Measurements from ENCODE around the gene EXTL1. TPM values are rescaled to one million over a fixed set of nuclear protein-coding genes. Genes with fewer than 3 reads are reported as not detected.

EXTL1 gene
- total and polyA plus RNA-seq, 3 donors from 2014 or later, result 1.3 to 2.8 (median 1.3) TPM

GRCh38 chr1:26022404-26022779 lies 817 bp downstream of the EXTL1 start:
- H3K4me1 ChIP-seq, result peaks cover 43% of the 10 kb centered on the region
- H3K9me3 ChIP-seq, result no peaks in the 10 kb centered on the region
- DNase-seq, result no peak
- intact Hi-C loops (cut with DNase I; ENCODE audit: low total_unique reads), result no loop called here
- WGBS, 2 donors, result 62 to 68% methylated on average over 8 of the region's 8 CpGs
- no peak overlapping the region for H3K4me3 ChIP-seq
- H3K27ac ChIP-seq, result no peak overlapping the region
- TF ChIP-seq CTCF (IDR thresholded peaks at IDR 0.05) (no peak), POLR2A (IDR thresholded peaks at IDR 0.05) (no peak)
- H3K27me3 ChIP-seq, result no peaks in the 10 kb centered on the region
- H3K36me3 ChIP-seq (ENCODE audit: low read depth, missing control alignments), result no peaks in the 10 kb centered on the region

GRCh38 chr1:26023009-26023408 lies 1.4 kb downstream of the EXTL1 start:
- no peak for DNase-seq
- no peaks in the 10 kb centered on the region for H3K27me3 ChIP-seq
- intact Hi-C loops (cut with DNase I; ENCODE audit: low total_unique reads), result no loop called here
- peaks cover 38% of the 10 kb centered on the region for H3K4me1 ChIP-seq
- H3K36me3 ChIP-seq (ENCODE audit: low read depth, missing control alignments), result no peaks in the 10 kb centered on the region
- 82 to 89% methylated on average over 6 to 13 of the region's 13 CpGs for WGBS, 2 donors
- H3K9me3 ChIP-seq, result no peaks in the 10 kb centered on the region
- TF ChIP-seq CTCF (IDR thresholded peaks at IDR 0.05), result no peak
- TF ChIP-seq POLR2A (IDR thresholded peaks at IDR 0.05), result no peak
- no peak overlapping the region for H3K27ac ChIP-seq
- H3K4me3 ChIP-seq, result no peak overlapping the region

DNA sequence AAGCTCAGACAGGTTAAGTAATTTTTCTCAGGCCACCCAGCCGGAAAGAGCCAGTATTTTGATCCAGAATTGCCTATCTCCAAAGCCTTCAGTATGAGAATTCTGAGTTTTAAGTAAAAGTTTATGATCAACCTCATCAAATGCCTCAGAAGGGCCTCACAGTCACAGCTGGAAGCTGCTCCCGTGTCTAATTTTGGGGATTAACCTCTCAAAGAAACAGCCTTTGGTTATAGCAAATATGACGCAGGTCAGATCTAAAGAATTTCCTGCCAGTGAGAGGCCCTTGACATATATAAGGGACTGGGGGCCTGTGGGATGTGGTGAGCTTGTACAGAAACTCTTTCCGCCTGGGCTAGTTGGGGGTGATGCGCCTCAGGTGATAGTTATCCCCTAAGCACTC lies 2.3 kb downstream of the EXTL1 start:
- no peaks in the 10 kb centered on the region for H3K36me3 ChIP-seq (ENCODE audit: low read depth, missing control alignments)
- peaks cover 32% of the 10 kb centered on the region for H3K4me1 ChIP-seq
- WGBS, 2 donors, result 88 to 90% methylated on average over 5 of the region's 5 CpGs
- H3K4me3 ChIP-seq, result no peak overlapping the region
- TF ChIP-seq POLR2A (IDR thresholded peaks at IDR 0.05) (no peak), CTCF (IDR thresholded peaks at IDR 0.05) (no peak)
- no peak for DNase-seq
- intact Hi-C loops (cut with DNase I; ENCODE audit: low total_unique reads), result no loop called here
- no peaks in the 10 kb centered on the region for H3K27me3 ChIP-seq
- H3K9me3 ChIP-seq, result no peaks in the 10 kb centered on the region
- H3K27ac ChIP-seq, result no peak overlapping the region

DNA sequence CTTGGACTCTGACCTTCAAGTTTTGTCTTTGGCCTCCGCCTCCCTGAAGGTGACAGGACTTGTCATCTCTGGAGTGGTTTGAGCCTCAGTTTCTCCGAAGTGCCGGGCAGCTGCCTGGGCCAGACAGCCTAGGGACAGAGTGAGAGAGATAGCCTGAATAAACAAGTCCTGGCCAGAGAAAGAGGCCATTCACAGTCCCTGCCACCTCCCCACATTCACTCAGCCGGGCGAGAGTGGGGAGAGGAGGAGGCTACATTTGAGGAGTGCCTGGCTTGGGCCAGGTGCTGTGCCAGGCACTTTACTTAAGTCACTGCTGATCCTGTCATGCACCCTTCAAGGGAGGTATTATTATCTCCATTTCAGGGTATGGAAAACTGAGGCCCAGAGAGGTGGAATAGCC lies 3.5 kb downstream of the EXTL1 start:
- no peak overlapping the region for H3K27ac ChIP-seq
- H3K4me1 ChIP-seq, result peaks cover 24% of the 10 kb centered on the region
- no peak for TF ChIP-seq CTCF (IDR thresholded peaks at IDR 0.05)
- TF ChIP-seq POLR2A (IDR thresholded peaks at IDR 0.05), result no peak
- WGBS, 2 donors, result 69 to 73% methylated on average over 5 of the region's 5 CpGs
- no peaks in the 10 kb centered on the region for H3K27me3 ChIP-seq
- DNase-seq, result no peak
- no peaks in the 10 kb centered on the region for H3K36me3 ChIP-seq (ENCODE audit: low read depth, missing control alignments)
- H3K4me3 ChIP-seq, result no peak overlapping the region
- intact Hi-C loops (cut with DNase I; ENCODE audit: low total_unique reads), result no loop called here
- no peaks in the 10 kb centered on the region for H3K9me3 ChIP-seq

DNA sequence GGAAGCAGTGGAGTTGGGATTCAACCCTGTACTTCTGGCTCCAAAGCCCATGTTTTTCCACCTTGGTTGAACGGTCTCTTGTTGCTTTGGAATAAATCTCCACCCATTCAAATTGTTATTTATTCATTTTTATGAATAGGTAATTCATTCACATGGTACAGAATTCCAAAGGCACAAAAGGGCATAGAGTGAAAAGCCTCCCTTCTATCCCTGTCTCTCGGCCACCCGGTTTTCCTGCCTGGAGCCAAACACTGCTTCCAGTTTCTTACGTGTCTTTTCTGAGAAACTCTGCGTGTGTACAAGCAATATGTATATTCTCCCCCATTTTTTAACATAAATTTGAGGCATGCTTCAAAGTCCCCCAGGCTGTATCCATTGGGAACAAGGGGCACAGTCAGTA lies 3.9 kb downstream of the EXTL1 start:
- Histone ChIP-seq H3K27ac (no peak overlapping the region), H3K4me3 (no peak overlapping the region), H3K36me3 (ENCODE audit: low read depth, missing control alignments) (no peaks in the 10 kb centered on the region), H3K9me3 (no peaks in the 10 kb centered on the region), H3K27me3 (no peaks in the 10 kb centered on the region), H3K4me1 (peaks cover 21% of the 10 kb centered on the region)
- DNase-seq, result no peak
- TF ChIP-seq CTCF (IDR thresholded peaks at IDR 0.05) (no peak), POLR2A (IDR thresholded peaks at IDR 0.05) (no peak)
- intact Hi-C loops (cut with DNase I; ENCODE audit: low total_unique reads), result no loop called here
- 76% methylated on average over 5 of the region's 5 CpGs for WGBS, 2 donors
